HG03135 (cell line): ENCODE data around the gene BNC1.
"Not testable (repeated sequence)": the region's sequence is repeated elsewhere in the genome, so short reads cannot be mapped to it uniquely, and the experiment has no call there.

ENCODE experiments used
- ATAC-seq: cut with Tn5 transposase; IDR thresholded peaks from one replicate; pipeline ENCODE4 v1.9.1; 2021; ENCODE audit warnings: mild to moderate bottlenecking, moderate library complexity; ENCODE audit not compliant: unreplicated experiment

BNC1 gene

DNA sequence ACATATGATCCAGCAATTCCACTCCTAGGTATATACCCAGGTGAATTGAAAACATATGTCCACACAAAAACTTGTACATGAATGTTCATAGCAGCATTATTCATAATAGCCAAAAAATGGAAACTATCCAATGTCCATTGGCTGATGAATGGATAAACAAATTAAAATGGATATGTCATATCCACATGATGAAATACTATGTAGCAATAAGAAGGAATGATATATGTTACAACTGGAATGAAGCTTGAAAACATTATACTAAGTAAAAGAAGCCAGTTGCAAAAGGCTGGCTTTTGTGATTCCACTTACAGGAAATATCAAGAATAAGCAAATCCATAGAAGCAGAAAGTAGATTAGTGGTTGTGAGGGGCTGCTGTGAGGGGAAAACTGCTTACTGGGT lies 33.7 kb downstream of the BNC1 start:
- no peak for ATAC-seq

GRCh38 chr15:83249030-83249343 lies 35.5 kb downstream of the BNC1 start:
- ATAC-seq, result no peak

DNA sequence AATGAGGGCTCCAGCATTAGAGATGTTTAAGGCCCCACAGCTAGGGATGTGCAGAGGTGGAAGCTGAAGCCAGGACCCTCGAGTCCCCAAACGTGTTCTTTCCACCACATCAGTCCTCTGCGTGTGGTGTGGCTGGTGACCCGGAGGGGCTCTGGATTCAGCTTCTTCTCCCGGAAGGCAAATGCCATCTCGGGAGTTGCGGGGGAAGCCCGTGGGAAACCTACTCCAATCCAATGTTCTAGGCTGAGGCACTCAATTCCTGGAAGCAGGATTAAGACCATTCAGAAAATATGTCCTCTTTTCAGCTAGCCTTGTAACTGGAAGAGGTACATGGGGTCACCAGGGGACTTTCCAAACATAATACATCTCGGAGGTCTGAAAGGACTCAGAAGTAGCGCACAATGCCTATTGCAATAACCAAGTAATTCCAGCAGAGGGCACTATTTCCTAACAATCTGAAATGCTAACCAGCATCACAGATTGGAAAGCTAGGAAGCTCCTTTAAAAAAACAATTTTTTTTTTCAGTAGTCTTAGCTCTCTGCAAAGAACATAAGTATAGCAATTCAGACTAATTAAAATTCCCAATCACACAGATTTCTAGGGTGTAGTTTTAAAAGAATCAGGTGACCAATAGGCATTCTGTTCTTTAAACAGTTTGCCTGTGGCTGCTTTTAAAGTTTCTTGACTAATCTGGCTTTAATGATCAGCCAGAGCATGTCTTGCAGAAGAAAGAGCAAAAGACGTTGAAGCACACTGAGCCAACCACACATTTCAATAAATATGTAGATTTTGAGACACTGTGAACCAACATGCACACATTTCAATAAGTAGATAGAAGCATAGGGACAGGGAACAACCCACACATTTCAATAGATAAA lies 36.1 kb downstream of the BNC1 start:
- no peak for ATAC-seq

- no peak for ATAC-seq
Observed at GRCh38 chr15:83243634-83244033, 40.8 kb downstream of the BNC1 start.

GRCh38 chr15:83230242-83230641 lies 54.2 kb downstream of the BNC1 start:
- ATAC-seq, result no peak

GRCh38 chr15:83225449-83225848 lies 59.0 kb downstream of the BNC1 start:
- no peak for ATAC-seq

- ATAC-seq, result not testable (repeated sequence)
Observed at GRCh38 chr15:83221781-83222180, 62.7 kb downstream of the BNC1 start.

DNA sequence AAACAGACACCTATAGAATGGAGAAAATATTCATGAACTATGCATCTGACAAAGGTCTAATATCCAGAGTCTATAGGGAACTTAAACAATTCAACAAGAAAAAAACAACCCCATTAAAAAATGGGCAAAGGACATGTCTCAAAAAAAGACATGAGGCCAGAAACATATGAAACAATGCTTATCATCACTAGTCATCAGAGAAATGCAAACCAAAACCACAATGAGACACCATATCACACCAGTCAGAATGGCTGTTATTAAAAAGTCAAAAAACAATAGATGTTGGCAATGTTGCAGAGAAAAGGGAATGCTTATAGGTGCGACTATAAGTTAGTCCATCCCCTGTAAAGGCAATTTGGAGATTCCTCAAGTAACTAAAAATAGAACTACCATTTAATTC lies 65.4 kb downstream of the BNC1 start:
- no peak for ATAC-seq

DNA sequence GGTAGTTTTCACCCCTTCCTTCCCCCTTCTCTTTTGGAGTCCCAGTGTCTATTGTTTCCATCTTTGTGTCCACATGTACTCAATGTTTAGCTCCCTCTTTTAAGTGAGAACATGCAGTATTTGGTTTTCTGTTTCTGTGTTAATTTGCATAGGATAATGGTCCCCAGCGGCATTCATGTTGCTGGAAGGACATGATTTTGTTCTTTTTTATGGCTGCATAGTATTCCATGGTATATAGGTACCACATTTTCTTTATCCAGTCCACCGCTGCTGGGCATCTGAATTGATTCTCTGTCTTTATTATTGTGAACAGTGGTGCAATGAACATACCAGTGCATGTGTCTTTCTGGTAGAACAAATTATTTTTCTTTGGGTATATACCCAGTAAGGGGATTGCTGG lies 69.2 kb downstream of the BNC1 start:
- no peak for ATAC-seq

- ATAC-seq, result no peak
Observed at GRCh38 chr15:83210619-83211018, 73.8 kb downstream of the BNC1 start.

DNA sequence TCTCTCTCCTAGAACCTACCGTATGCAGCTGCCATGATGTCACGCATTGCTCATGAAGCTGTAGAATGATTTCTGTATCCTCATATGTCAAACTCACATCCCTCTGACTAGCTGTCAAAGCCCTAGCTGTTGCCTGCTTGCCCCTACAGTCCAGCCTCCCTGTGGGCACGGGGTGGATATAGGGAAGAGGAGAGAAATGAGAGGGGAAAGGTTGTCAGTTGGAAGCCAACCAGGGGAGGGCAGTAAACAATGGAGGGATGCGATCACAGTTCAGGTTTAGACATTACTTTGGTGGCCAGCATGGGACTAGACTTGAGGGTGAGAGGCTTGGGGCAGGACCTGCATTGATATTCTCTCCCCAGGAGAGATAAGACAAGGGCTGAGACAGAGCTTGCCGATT lies 75.1 kb downstream of the BNC1 start:
- no peak for ATAC-seq

- no peak for ATAC-seq
Observed at GRCh38 chr15:83208367-83208661, 76.2 kb downstream of the BNC1 start.

DNA sequence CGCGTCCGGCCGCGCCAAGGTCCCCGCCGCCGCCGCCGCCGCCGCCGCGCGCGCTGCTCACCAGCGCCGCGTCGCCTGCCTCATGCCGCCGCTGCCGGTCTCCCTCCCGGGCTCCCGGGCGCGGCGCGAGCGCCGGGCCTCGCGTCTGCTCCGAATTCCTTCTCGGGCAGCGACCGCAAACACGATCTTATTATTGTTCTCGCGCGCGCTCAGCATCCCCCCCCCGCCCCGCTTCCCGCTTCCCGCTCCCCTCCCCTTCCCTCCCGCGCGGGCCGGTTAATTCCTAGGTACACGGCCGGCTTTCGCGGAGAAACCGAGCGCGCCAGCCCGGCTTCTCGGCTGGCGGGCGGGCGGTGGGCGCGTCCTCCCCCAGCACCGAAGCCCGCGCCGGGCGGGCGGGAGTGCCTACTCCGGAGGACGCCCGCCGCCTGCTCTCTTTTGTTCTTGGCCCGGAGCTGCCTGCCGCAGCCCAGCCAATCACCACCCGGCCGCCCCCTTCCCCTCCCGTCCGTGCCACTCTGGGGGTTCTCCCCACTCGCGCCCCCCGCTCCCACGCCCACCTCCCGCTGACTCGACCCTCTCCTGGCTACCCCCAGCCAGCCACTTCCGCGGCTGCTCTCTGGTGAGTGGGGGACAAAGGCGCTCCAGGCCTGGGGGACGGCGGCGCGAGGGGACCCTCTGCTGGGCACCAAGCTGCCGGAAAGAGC lies 76.7 kb downstream of the BNC1 start, which contains the start of gene HDGFL3:
Gene HDGFL3, minus strand, starts transcription at position 164 of the 707 bp plus-strand sequence. CDS start 409 bp downstream, outside the sequence.
- ATAC-seq, result peak; percentile 35

- peak; percentile 40 for ATAC-seq
Observed at GRCh38 chr15:83207009-83207659, 77.3 kb downstream of the BNC1 start.

GRCh38 chr15:83206526-83207008 lies 77.9 kb downstream of the BNC1 start:
- no peak for ATAC-seq
